Measurements from ENCODE around the gene FAM168B.
A peak's percentile ranks its signal among the peaks of the same experiment; 100 is the strongest.

FAM168B gene

DNA sequence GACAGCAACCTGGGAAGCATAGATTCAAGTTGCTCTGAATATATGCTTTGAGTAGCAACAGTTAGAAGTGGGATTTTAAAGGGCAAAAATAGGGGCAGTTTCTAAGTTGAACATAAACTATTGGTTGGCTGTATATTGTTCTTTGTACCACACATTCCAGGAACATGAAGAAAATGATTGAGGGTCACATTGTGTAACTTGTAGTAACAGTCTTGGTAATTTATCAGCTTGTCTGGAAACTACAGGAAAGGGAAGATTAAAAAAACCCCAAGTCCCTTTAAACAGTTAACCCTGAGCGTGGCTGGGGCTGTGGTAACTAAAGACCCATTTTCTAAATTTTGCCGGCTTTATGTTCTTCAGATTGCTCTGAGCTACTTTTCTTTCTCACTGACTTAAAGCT lies 19.3 kb upstream of the FAM168B start:
- peaks cover 0 to 7% of the 10 kb centered on the region in 2 experiments for H3K4me1 ChIP-seq (ENCODE audit: control insufficient read depth in 1 of 2, insufficient read depth in 2 of 2, low read length in 2 of 2)
- no peak overlapping the region for H3K23ac ChIP-seq (ENCODE audit: low read length)
- H3K27me3 ChIP-seq (ENCODE audit: insufficient read depth, low read length) = no peaks in the 10 kb centered on the region
- H3K9me3 ChIP-seq (ENCODE audit: insufficient read depth, low read depth, low read length) = no peaks in the 10 kb centered on the region
- no peak overlapping the region for H2BK5ac ChIP-seq (ENCODE audit: low read depth, low read length, poor library complexity)
- no peak for DNase-seq
- peak overlapping the region; percentile 52 for H3K4ac ChIP-seq (ENCODE audit: low read depth, low read length)
- no peaks in the 10 kb centered on the region for H3K79me1 ChIP-seq (ENCODE audit: low read length)
- no CpG with 5 or more reads among the region's 2 CpGs for WGBS (ENCODE audit: extremely low coverage, insufficient coverage, insufficient read length)
- no peak overlapping the region for H3K9ac ChIP-seq (ENCODE audit: low read length)
- no peak overlapping the region for H3K14ac ChIP-seq (ENCODE audit: low read length)
- H2AK5ac ChIP-seq (ENCODE audit: low read length) = no peak overlapping the region
- H4K91ac ChIP-seq (ENCODE audit: low read depth, low read length) = no peak overlapping the region
- H3K79me2 ChIP-seq (ENCODE audit: control insufficient read depth, insufficient read depth, low read length, poor library complexity) = peaks cover 15% of the 10 kb centered on the region
- H3K4me3 ChIP-seq (ENCODE audit: low read depth, low read length) = no peak overlapping the region
- H2BK120ac ChIP-seq (ENCODE audit: insufficient read depth, low read length, poor library complexity) = no peak overlapping the region
- H3K18ac ChIP-seq (ENCODE audit: low read length) = no peak overlapping the region
- H4K8ac ChIP-seq (ENCODE audit: low read depth, low read length) = no peak overlapping the region
- no peak overlapping the region for H3K27ac ChIP-seq (ENCODE audit: low read depth, low read length)
- no peak overlapping the region for H4K12ac ChIP-seq (ENCODE audit: low read depth, low read length)
- no peak overlapping the region for H2AFZ ChIP-seq (ENCODE audit: insufficient read depth, low read length, poor library complexity)
- H3K36me3 ChIP-seq (ENCODE audit: control insufficient read depth in 1 of 2, insufficient read depth in 2 of 2, low read length in 2 of 2) = peaks cover 3 to 6% of the 10 kb centered on the region in 2 experiments
- no peak overlapping the region for H3K4me2 ChIP-seq (ENCODE audit: low read length)
- H2BK12ac ChIP-seq (ENCODE audit: low read length) = no peak overlapping the region

- peaks cover 18% of the 10 kb centered on the region for H3K79me2 ChIP-seq (ENCODE audit: control insufficient read depth, insufficient read depth, low read length, poor library complexity)
- peak overlapping the region; percentile 56 for H4K8ac ChIP-seq (ENCODE audit: low read depth, low read length)
- peak; percentile 46 to 53 for DNase-seq
- H4K12ac ChIP-seq (ENCODE audit: low read depth, low read length) = no peak overlapping the region
- H3K14ac ChIP-seq (ENCODE audit: low read length) = peak overlapping the region; percentile 52
- no peaks in the 10 kb centered on the region for H3K27me3 ChIP-seq (ENCODE audit: insufficient read depth, low read length)
- peak overlapping the region; percentile 91 for H3K4me3 ChIP-seq (ENCODE audit: low read depth, low read length)
- H2AK5ac ChIP-seq (ENCODE audit: low read length) = peak overlapping the region; percentile 14
- WGBS (ENCODE audit: extremely low coverage, insufficient coverage, insufficient read length) = no CpG with 5 or more reads among the region's 19 CpGs
- H3K4ac ChIP-seq (ENCODE audit: low read depth, low read length) = peak overlapping the region; percentile 71
- H3K23ac ChIP-seq (ENCODE audit: low read length) = peak overlapping the region; percentile 37
- H2AFZ ChIP-seq (ENCODE audit: insufficient read depth, low read length, poor library complexity) = no peak overlapping the region
- peaks cover 7% of the 10 kb centered on the region for H3K79me1 ChIP-seq (ENCODE audit: low read length)
- peak overlapping the region; percentile 81 for H3K9ac ChIP-seq (ENCODE audit: low read length)
- no peak overlapping the region for H3K27ac ChIP-seq (ENCODE audit: low read depth, low read length)
- H3K9me3 ChIP-seq (ENCODE audit: insufficient read depth, low read depth, low read length) = no peaks in the 10 kb centered on the region
- H3K18ac ChIP-seq (ENCODE audit: low read length) = peak overlapping the region; percentile 40
- peaks cover 3% of the 10 kb centered on the region in 2 experiments for H3K36me3 ChIP-seq (ENCODE audit: control insufficient read depth in 1 of 2, insufficient read depth in 2 of 2, low read length in 2 of 2)
- peaks cover 6 to 7% of the 10 kb centered on the region in 2 experiments for H3K4me1 ChIP-seq (ENCODE audit: control insufficient read depth in 1 of 2, insufficient read depth in 2 of 2, low read length in 2 of 2)
- H2BK5ac ChIP-seq (ENCODE audit: low read depth, low read length, poor library complexity) = peak overlapping the region; percentile 65
- no peak overlapping the region for H2BK12ac ChIP-seq (ENCODE audit: low read length)
- H4K91ac ChIP-seq (ENCODE audit: low read depth, low read length) = peak overlapping the region; percentile 7
- H2BK120ac ChIP-seq (ENCODE audit: insufficient read depth, low read length, poor library complexity) = peak overlapping the region; percentile 76
- H3K4me2 ChIP-seq (ENCODE audit: low read length) = peak overlapping the region; percentile 81
Measured at GRCh38 chr2:131105950-131106801, 12.9 kb upstream of the FAM168B start.

DNA sequence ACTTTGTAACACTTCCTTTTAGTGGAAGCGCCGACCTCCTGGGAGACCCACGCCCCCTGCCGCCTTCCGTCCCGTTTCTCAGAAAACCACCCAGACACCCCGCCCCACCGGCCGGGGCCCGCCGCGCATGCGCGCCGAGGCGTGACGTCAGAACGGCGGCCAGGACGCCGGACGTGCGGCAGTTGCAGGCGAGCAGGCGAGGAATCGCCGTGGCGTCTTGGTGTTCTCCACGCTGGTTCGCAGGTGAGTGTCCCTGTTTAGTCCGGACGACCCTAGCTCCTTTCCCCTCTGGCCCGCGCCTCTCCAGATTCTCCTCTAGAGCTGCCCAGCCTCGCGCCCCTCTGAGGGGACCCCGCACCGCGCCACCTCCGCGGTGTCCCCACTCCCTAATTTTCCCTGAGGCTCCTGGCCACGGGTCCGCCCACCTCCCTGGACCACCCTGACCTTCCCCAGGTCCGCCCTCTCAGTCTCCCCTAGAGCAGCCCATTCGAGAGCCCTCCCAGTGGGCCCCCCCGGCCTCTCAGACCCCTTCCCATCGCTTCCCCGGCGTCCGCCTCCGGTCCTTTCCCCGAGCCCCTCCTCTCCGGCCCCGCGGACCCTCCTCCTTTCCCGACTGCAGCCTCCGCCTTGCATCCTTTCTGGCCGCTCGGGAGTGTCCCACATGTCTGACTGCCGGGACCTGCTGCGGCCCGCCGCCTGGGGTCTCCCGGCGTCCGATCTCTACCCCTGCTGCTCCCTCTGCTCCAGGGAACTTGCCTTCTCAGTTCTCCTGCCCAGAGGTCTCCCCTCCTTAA lies 12.1 kb upstream of the FAM168B start, which contains the start of gene PLEKHB2:
PLEKHB2 (plus strand) TSS at position 181 of the 794 bp plus-strand sequence. CDS start 15,606 bp downstream, outside the sequence.
- H3K4me3 ChIP-seq (ENCODE audit: low read depth, low read length) = peak within 1 kb of the TSS; percentile 91
- H3K18ac ChIP-seq (ENCODE audit: low read length) = peak within 1 kb of the TSS; percentile 40
- H3K36me3 ChIP-seq (ENCODE audit: control insufficient read depth in 1 of 2, insufficient read depth in 2 of 2, low read length in 2 of 2) = peaks cover 1% of the 10 kb centered on the region in 2 experiments
- no peak within 1 kb of the TSS for H3K23ac ChIP-seq (ENCODE audit: low read length)
- H3K4me1 ChIP-seq (ENCODE audit: control insufficient read depth in 1 of 2, insufficient read depth in 2 of 2, low read length in 2 of 2) = peaks cover 6 to 7% of the 10 kb centered on the region in 2 experiments
- WGBS (ENCODE audit: extremely low coverage, insufficient coverage, insufficient read length) = no CpG with 5 or more reads among the region's 66 CpGs
- peak within 1 kb of the TSS; percentile 94 for H4K8ac ChIP-seq (ENCODE audit: low read depth, low read length)
- H3K14ac ChIP-seq (ENCODE audit: low read length) = peak within 1 kb of the TSS; percentile 82
- DNase-seq = peak; percentile 90 to 96
- H3K79me1 ChIP-seq (ENCODE audit: low read length) = peaks cover 7% of the 10 kb centered on the region
- no peak within 1 kb of the TSS for H2BK12ac ChIP-seq (ENCODE audit: low read length)
- H3K27ac ChIP-seq (ENCODE audit: low read depth, low read length) = peak within 1 kb of the TSS; percentile 62
- H2BK5ac ChIP-seq (ENCODE audit: low read depth, low read length, poor library complexity) = peak within 1 kb of the TSS; percentile 65
- H2AK5ac ChIP-seq (ENCODE audit: low read length) = peak within 1 kb of the TSS; percentile 61
- H2AFZ ChIP-seq (ENCODE audit: insufficient read depth, low read length, poor library complexity) = peak within 1 kb of the TSS; percentile 73
- peak within 1 kb of the TSS; percentile 71 for H3K4ac ChIP-seq (ENCODE audit: low read depth, low read length)
- H4K91ac ChIP-seq (ENCODE audit: low read depth, low read length) = peak within 1 kb of the TSS; percentile 82
- peak within 1 kb of the TSS; percentile 76 for H2BK120ac ChIP-seq (ENCODE audit: insufficient read depth, low read length, poor library complexity)
- H3K9ac ChIP-seq (ENCODE audit: low read length) = peak within 1 kb of the TSS; percentile 81
- H3K27me3 ChIP-seq (ENCODE audit: insufficient read depth, low read length) = no peaks in the 10 kb centered on the region
- H3K9me3 ChIP-seq (ENCODE audit: insufficient read depth, low read depth, low read length) = no peaks in the 10 kb centered on the region
- peak within 1 kb of the TSS; percentile 95 for H4K12ac ChIP-seq (ENCODE audit: low read depth, low read length)
- peak within 1 kb of the TSS; percentile 81 for H3K4me2 ChIP-seq (ENCODE audit: low read length)
- H3K79me2 ChIP-seq (ENCODE audit: control insufficient read depth, insufficient read depth, low read length, poor library complexity) = peaks cover 15% of the 10 kb centered on the region

DNA sequence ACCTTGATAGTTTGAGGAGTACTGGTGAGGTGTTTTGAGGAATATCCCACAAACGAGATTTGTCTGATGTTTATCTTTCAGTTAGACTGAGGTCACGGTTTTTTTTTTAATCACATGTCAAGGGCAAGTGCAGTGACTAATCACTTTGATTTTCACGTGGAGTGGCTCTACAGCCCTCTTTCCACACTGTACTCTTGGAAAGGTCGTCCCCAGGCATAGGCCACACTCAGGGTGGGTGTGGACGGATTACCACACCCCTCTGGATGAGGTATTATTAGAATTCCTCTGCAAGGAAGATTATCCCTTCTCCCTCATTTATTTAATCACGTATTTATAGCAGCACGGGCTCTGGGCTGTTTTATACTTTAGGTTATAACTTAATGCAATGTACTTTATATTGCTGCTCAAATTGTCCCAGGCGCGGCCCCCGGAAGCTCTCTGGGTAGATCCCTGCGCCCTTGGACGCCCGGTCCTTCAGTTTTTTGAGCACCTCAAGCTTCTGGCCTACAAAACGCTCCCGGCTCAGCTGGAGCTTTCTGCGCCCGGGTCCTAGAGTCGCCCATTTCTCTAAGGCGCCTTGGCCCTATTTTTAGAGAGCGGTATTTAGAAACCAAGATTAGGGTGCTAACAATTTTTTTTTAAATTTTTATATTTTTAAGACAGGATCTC lies 11.4 kb upstream of the FAM168B start:
- Histone ChIP-seq H3K4me2 (ENCODE audit: low read length) (peak overlapping the region; percentile 47), H3K18ac (ENCODE audit: low read length) (no peak overlapping the region), H3K14ac (ENCODE audit: low read length) (peak overlapping the region; percentile 64), H4K91ac (ENCODE audit: low read depth, low read length) (peak overlapping the region; percentile 82), H3K9ac (ENCODE audit: low read length) (no peak overlapping the region), H2BK12ac (ENCODE audit: low read length) (no peak overlapping the region), H4K8ac (ENCODE audit: low read depth, low read length) (peak overlapping the region; percentile 94), H3K79me1 (ENCODE audit: low read length) (peaks cover 7% of the 10 kb centered on the region), H3K23ac (ENCODE audit: low read length) (no peak overlapping the region), H3K4me1 (ENCODE audit: control insufficient read depth in 1 of 2, insufficient read depth in 2 of 2, low read length in 2 of 2) (peaks cover 6 to 7% of the 10 kb centered on the region in 2 experiments), H2AFZ (ENCODE audit: insufficient read depth, low read length, poor library complexity) (peak overlapping the region; percentile 73), H3K4ac (ENCODE audit: low read depth, low read length) (peak overlapping the region; percentile 44), H2AK5ac (ENCODE audit: low read length) (no peak overlapping the region), H3K27me3 (ENCODE audit: insufficient read depth, low read length) (no peaks in the 10 kb centered on the region), H3K79me2 (ENCODE audit: control insufficient read depth, insufficient read depth, low read length, poor library complexity) (peaks cover 13% of the 10 kb centered on the region), H3K36me3 (ENCODE audit: control insufficient read depth in 1 of 2, insufficient read depth in 2 of 2, low read length in 2 of 2) (no peaks in the 10 kb centered on the region), H3K9me3 (ENCODE audit: insufficient read depth, low read depth, low read length) (no peaks in the 10 kb centered on the region), H2BK5ac (ENCODE audit: low read depth, low read length, poor library complexity) (peak overlapping the region; percentile 46), H3K27ac (ENCODE audit: low read depth, low read length) (peak overlapping the region; percentile 40), H2BK120ac (ENCODE audit: insufficient read depth, low read length, poor library complexity) (peak overlapping the region; percentile 43), H3K4me3 (ENCODE audit: low read depth, low read length) (no peak overlapping the region), H4K12ac (ENCODE audit: low read depth, low read length) (peak overlapping the region; percentile 95)
- peak; percentile 47 to 68 for DNase-seq
- WGBS (ENCODE audit: extremely low coverage, insufficient coverage, insufficient read length) = no CpG with 5 or more reads among the region's 20 CpGs

All from trophoblast cell (in vitro differentiated cells and primary cell).